ENCODE results near the gene CBY1. TPM values are rescaled to one million over a fixed set of nuclear protein-coding genes. Genes with fewer than 3 reads are reported as not detected.

The CBY1 gene
- total and polyA plus RNA-seq, 4 donors = 6.3 to 14.9 (median 8.9) TPM

- TF ChIP-seq RXRA (IDR thresholded peaks at IDR 0.05) (no peak), JUND (IDR thresholded peaks at IDR 0.05) (no peak), MAX (IDR thresholded peaks at IDR 0.05) (no peak)
- Histone ChIP-seq H3K4me1 (ENCODE audit: control insufficient read depth in 4 of 4, insufficient read depth in 4 of 4, low read length in 3 of 4) (peaks cover 5 to 16% (median 8%) of the 10 kb centered on the region in 4 donors), H3K9me3 (ENCODE audit: control insufficient read depth in 4 of 4, low read length in 3 of 4) (no peaks in the 10 kb centered on the region), H3K27ac (ENCODE audit: low read depth in 1 of 2, low read length in 2 of 2) (peak overlapping the region; percentile 75 to 79), H3K9ac (ENCODE audit: low read depth in 1 of 2, low read length in 2 of 2) (peak overlapping the region in 1 of 2 donors; percentile 90), H3K36me3 (ENCODE audit: control insufficient read depth in 4 of 4, insufficient read depth in 3 of 4, low read depth in 1 of 4, low read length in 3 of 4) (no peaks in the 10 kb centered on the region), H3K4me3 (ENCODE audit: low read depth in 1 of 3, low read length in 3 of 3) (peak overlapping the region; percentile 75 to 85 (median 81)), H3K27me3 (ENCODE audit: control insufficient read depth in 4 of 4, insufficient read depth in 4 of 4, low read length in 3 of 4) (no peaks in the 10 kb centered on the region)
- 15% methylated on average over 22 of the region's 22 CpGs for WGBS
- DNase-seq (ENCODE audit: low spot score) = no peak
These were observed 751 bp upstream of the CBY1 start for GRCh38 chr22:38655519-38656255.

GRCh38 chr22:38657045-38657909 is 839 bp downstream of the CBY1 start:
- peak overlapping the region; percentile 75 to 79 for H3K27ac ChIP-seq (ENCODE audit: low read depth in 1 of 2, low read length in 2 of 2)

More at GRCh38 chr22:38657045-38657909, 839 bp downstream of the CBY1 start:
- WGBS = 18% methylated on average over 16 of the region's 16 CpGs
- Histone ChIP-seq H3K4me3 (ENCODE audit: low read depth in 1 of 3, low read length in 3 of 3) (peak overlapping the region; percentile 75 to 85 (median 81)), H3K36me3 (ENCODE audit: control insufficient read depth in 4 of 4, insufficient read depth in 3 of 4, low read depth in 1 of 4, low read length in 3 of 4) (no peaks in the 10 kb centered on the region), H3K9me3 (ENCODE audit: control insufficient read depth in 4 of 4, low read length in 3 of 4) (no peaks in the 10 kb centered on the region), H3K9ac (ENCODE audit: low read depth in 1 of 2, low read length in 2 of 2) (peak overlapping the region; percentile 71 to 90), H3K27me3 (ENCODE audit: control insufficient read depth in 4 of 4, insufficient read depth in 4 of 4, low read length in 3 of 4) (no peaks in the 10 kb centered on the region), H3K4me1 (ENCODE audit: control insufficient read depth in 4 of 4, insufficient read depth in 4 of 4, low read length in 3 of 4) (peaks cover 5 to 16% (median 8%) of the 10 kb centered on the region in 4 donors)
- no peak for DNase-seq (ENCODE audit: low spot score)
- TF ChIP-seq TAF1 (conservative IDR thresholded peaks at IDR 0.05) (no peak), FOXA2 (IDR thresholded peaks at IDR 0.05) (no peak), REST (IDR thresholded peaks at IDR 0.05) (no peak), YY1 (IDR thresholded peaks at IDR 0.05) (peak; percentile 11), EGR1 (IDR thresholded peaks at IDR 0.05; ENCODE audit: low read depth in 2 of 2) (no peak), ZBTB33 (IDR thresholded peaks at IDR 0.05) (no peak)
